K562 (cell line): ENCODE data around the gene LTN1. TPM values are rescaled to one million over a fixed set of nuclear protein-coding genes. Genes with fewer than 3 reads are reported as not detected.
A peak's percentile ranks its signal among the peaks of the same experiment; 100 is the strongest.

ENCODE experiments used
- DIDO1 ChIP-seq: fragments of 450-650 bp; IDR thresholded peaks from 2 replicates; pipeline ENCODE4 v1.6.1; 2016; ENCODE audit warnings: low read depth, missing biosample characterization, missing genetic modification characterization
- HDAC3 ChIP-seq: fragments of 450-650 bp; IDR thresholded peaks from 2 replicates; pipeline ENCODE4 v1.6.1; 2018; ENCODE audit warnings: borderline replicate concordance, mild to moderate bottlenecking, moderate library complexity; ENCODE audit not compliant: partially characterized antibody
- KLF6 ChIP-seq: fragments of 250-450 bp; sonication (Bioruptor Pico); IDR thresholded peaks from 2 replicates; pipeline ENCODE4 v1.4.0; 2020; ENCODE audit warnings: mild to moderate bottlenecking, moderate library complexity, borderline replicate concordance
- MAZ ChIP-seq, 2 experiments: fragments of 450-650 bp in 1 of 2; sonication (generic) in 1 of 2; formaldehyde crosslinking; IDR thresholded peaks in 1 of 2; conservative IDR thresholded peaks in 1 of 2; 2 replicates each; pipeline versions ENCODE4 v1.4.0 to v1.5.0; 2020; ENCODE audit warnings: mild to moderate bottlenecking in 1 of 2, missing genetic modification reagents in 1 of 2
- POLR2AphosphoS2 ChIP-seq: IDR thresholded peaks from 2 replicates; pipeline ENCODE4 v1.6.1; 2012; ENCODE audit warnings: low read length, improper control_type of control experiment
- POLR2H ChIP-seq: IDR thresholded peaks from 2 replicates; pipeline ENCODE4 v1.6.1; 2016; ENCODE audit warnings: missing genetic modification characterization, low read depth, mild to moderate bottlenecking, control low read depth, missing compliant biosample characterization, moderate library complexity
- POLR3G ChIP-seq: IDR thresholded peaks from 2 replicates; pipeline ENCODE4 v1.6.1; 2011; ENCODE audit not compliant: insufficient read length, insufficient replicate concordance; ENCODE audit errors: extremely low read depth
- RAD51 ChIP-seq: fragments of 450-650 bp; IDR thresholded peaks from 2 replicates; pipeline ENCODE4 v1.7.1; 2016; ENCODE audit warnings: low read depth, mild to moderate bottlenecking, borderline replicate concordance
- TAL1 ChIP-seq: fragments of 450-650 bp; IDR thresholded peaks from 2 replicates; pipeline ENCODE4 v1.6.1; 2016; ENCODE audit warnings: mild to moderate bottlenecking
- ZFP36 ChIP-seq: fragments of 150-350 bp; IDR thresholded peaks from 2 replicates; pipeline ENCODE4 v1.6.1; 2018; ENCODE audit warnings: low read length, low read depth; ENCODE audit not compliant: partially characterized antibody
- ZNF445 ChIP-seq: fragments of 250-450 bp; sonication (Bioruptor Pico); IDR thresholded peaks from 2 replicates; pipeline ENCODE4 v1.4.0; 2020; ENCODE audit warnings: low read depth, mild to moderate bottlenecking, moderate library complexity
- ZNF586 ChIP-seq: fragments of 450-650 bp; formaldehyde crosslinking; conservative IDR thresholded peaks from 2 replicates; pipeline ENCODE4 v1.4.0; 2020; ENCODE audit warnings: mild to moderate bottlenecking, moderate library complexity
- polyA plus RNA-seq, 8 experiments: library from polyadenylated mRNA; depleted of rRNA in 4 of 8; stranded (reverse) in 5 of 8; unstranded in 3 of 8; fragments of >200 nt; fragmentation: Nextera tagmentation in 2 of 8; fragmentation: Illumina TruSeq in 1 of 8; extraction: Ambion mirVana in 2 of 8; extraction: Trizol in 1 of 8; gene quantifications; 2 replicates each; pipeline versions ENCODE4 v1.2.1 to v1.2.3, GENCODE V29; 2011 to 2014; ENCODE audit warnings: inconsistent platforms in 1 of 8, missing spikeins in 1 of 8
- total RNA-seq, 7 experiments: library from RNA; depleted of rRNA in 6 of 7; stranded (reverse); fragments of >200 nt in 6 of 7; fragmentation: Illumina TruSeq in 2 of 7; extraction: Trizol in 2 of 7; gene quantifications; 2 replicates each; pipeline versions ENCODE4 v1.2.1 to v1.2.3, GENCODE V29; 2011 to 2021; ENCODE audit warnings: low replicate concordance in 1 of 7
- TF ChIP-seq, protein P1 (sequence below): fragments of 250-450 bp; sonication (Bioruptor Pico); IDR thresholded peaks from 2 replicates; pipeline ENCODE4 v1.4.0; 2020; ENCODE audit warnings: borderline replicate concordance
- TF ChIP-seq, protein P2 (sequence below): fragments of 450-650 bp; IDR thresholded peaks from 2 replicates; pipeline ENCODE4 v1.6.1; 2014; ENCODE audit warnings: low read depth, mild to moderate bottlenecking, moderate library complexity, borderline replicate concordance
- TF ChIP-seq, protein P3 (sequence below): fragments of 250-450 bp; sonication (Bioruptor Pico); IDR thresholded peaks from 2 replicates; pipeline ENCODE4 v1.8.0; 2021; ENCODE audit warnings: borderline replicate concordance, mild to moderate bottlenecking, moderate library complexity; ENCODE audit not compliant: poor library complexity, severe bottlenecking
- TF ChIP-seq, protein P4 (sequence below): fragments of 450-650 bp; formaldehyde crosslinking; IDR thresholded peaks from 2 replicates; pipeline ENCODE4 v1.4.0; 2020; ENCODE audit warnings: mild to moderate bottlenecking, mixed read lengths
- TF ChIP-seq, protein P5 (sequence below): fragments of 250-450 bp; sonication (Bioruptor Pico); IDR thresholded peaks from 2 replicates; pipeline ENCODE4 v1.5.0; 2020; ENCODE audit warnings: mild to moderate bottlenecking

LTN1 gene
- total and polyA plus RNA-seq, 9 of the 15 experiments (the other 6 are each of a cell fraction or from before 2014, with no cell fraction given), result 15.7 to 49.6 (median 28.7) TPM

DNA sequence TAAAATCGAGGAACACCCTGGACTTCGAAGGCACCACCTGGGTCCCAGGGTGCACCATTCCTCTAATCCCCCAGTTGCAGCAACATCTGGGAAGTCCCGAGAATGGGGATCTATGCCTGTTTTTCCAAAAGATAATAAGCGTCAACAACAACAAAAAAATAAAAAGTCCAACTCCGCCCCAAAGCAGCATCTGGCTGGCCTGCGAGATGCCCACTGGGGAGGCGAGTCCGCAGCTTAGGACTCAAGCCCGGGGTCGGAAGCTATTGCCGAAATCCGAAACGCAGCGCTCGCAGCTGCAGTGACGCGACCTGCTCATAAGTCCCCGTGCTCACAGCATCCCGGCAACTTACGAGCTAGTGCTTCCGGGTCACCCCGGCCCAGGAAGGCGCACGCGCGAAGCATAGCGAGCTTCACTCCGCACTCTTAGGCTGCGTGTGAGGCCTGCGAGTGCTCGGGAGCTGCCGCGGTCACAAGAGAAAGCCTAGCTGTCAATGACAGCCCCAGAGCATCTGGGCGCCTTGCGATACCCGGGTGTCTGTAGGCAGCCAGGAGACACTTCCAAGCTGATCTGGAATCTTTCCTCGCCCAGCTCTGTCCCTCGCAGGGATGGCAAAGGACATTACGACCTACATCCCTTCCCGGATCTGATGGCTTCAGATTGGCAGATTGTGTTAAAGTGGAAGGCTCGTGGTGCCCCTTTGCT lies 9.9 kb upstream of the LTN1 start (continued):
- TF ChIP-seq, protein P1, sequence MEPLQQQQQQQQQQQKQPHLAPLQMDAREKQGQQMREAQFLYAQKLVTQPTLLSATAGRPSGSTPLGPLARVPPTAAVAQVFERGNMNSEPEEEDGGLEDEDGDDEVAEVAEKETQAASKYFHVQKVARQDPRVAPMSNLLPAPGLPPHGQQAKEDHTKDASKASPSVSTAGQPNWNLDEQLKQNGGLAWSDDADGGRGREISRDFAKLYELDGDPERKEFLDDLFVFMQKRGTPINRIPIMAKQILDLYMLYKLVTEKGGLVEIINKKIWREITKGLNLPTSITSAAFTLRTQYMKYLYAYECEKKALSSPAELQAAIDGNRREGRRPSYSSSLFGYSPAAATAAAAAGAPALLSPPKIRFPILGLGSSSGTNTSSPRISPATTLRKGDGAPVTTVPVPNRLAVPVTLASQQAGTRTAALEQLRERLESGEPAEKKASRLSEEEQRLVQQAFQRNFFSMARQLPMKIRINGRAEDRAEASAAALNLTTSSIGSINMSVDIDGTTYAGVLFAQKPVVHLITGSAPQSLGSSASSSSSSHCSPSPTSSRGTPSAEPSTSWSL, result peak; percentile 3; the same call in 1 of the 2 replicates
- peak; percentile 76 for TF ChIP-seq DIDO1 (tag)
- no peak for TF ChIP-seq KLF6 (CRISPR knock-in tag)
- no peak; the same call in 1 of the 2 replicates for TF ChIP-seq RAD51
- no peak for TF ChIP-seq HDAC3
- no peak for TF ChIP-seq POLR3G
- no peak for TF ChIP-seq TAL1
- no peak for TF ChIP-seq ZNF445 (CRISPR knock-in tag)
- TF ChIP-seq, protein P2, sequence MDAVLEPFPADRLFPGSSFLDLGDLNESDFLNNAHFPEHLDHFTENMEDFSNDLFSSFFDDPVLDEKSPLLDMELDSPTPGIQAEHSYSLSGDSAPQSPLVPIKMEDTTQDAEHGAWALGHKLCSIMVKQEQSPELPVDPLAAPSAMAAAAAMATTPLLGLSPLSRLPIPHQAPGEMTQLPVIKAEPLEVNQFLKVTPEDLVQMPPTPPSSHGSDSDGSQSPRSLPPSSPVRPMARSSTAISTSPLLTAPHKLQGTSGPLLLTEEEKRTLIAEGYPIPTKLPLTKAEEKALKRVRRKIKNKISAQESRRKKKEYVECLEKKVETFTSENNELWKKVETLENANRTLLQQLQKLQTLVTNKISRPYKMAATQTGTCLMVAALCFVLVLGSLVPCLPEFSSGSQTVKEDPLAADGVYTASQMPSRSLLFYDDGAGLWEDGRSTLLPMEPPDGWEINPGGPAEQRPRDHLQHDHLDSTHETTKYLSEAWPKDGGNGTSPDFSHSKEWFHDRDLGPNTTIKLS, result peak; percentile 83
- TF ChIP-seq, protein P3, sequence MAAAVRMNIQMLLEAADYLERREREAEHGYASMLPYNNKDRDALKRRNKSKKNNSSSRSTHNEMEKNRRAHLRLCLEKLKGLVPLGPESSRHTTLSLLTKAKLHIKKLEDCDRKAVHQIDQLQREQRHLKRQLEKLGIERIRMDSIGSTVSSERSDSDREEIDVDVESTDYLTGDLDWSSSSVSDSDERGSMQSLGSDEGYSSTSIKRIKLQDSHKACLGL (CRISPR knock-in tag), result peak; percentile 55
- TF ChIP-seq MAZ (CRISPR knock-in tag; conservative IDR thresholded peaks at IDR 0.05 in 1 of 2, IDR thresholded peaks at IDR 0.05 in 1 of 2), result peak; percentile 73 to 83; a peak in 3 of 4 replicates
- peak; percentile 94 for TF ChIP-seq POLR2H (tag)
- TF ChIP-seq, protein P4, sequence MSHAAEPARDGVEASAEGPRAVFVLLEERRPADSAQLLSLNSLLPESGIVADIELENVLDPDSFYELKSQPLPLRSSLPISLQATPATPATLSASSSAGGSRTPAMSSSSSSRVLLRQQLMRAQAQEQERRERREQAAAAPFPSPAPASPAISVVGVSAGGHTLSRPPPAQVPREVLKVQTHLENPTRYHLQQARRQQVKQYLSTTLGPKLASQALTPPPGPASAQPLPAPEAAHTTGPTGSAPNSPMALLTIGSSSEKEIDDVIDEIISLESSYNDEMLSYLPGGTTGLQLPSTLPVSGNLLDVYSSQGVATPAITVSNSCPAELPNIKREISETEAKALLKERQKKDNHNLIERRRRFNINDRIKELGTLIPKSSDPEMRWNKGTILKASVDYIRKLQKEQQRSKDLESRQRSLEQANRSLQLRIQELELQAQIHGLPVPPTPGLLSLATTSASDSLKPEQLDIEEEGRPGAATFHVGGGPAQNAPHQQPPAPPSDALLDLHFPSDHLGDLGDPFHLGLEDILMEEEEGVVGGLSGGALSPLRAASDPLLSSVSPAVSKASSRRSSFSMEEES, result no peak
- TF ChIP-seq ZNF586 (CRISPR knock-in tag), result no peak
- no peak for TF ChIP-seq ZFP36
- peak; percentile 91; the same call in 1 of the 2 replicates for TF ChIP-seq POLR2AphosphoS2
- TF ChIP-seq, protein P5, sequence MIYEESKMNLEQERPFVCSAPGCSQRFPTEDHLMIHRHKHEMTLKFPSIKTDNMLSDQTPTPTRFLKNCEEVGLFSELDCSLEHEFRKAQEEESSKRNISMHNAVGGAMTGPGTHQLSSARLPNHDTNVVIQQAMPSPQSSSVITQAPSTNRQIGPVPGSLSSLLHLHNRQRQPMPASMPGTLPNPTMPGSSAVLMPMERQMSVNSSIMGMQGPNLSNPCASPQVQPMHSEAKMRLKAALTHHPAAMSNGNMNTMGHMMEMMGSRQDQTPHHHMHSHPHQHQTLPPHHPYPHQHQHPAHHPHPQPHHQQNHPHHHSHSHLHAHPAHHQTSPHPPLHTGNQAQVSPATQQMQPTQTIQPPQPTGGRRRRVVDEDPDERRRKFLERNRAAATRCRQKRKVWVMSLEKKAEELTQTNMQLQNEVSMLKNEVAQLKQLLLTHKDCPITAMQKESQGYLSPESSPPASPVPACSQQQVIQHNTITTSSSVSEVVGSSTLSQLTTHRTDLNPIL (CRISPR knock-in tag), result no peak
